HG02870 (cell line): ENCODE results near the gene QPCTL.
"Not testable (repeated sequence)": the region's sequence is repeated elsewhere in the genome, so short reads cannot be mapped to it uniquely, and the experiment has no call there.

Source experiments
- ATAC-seq: cut with Tn5 transposase; IDR thresholded peaks from one replicate; pipeline ENCODE4 v1.9.1; 2021; ENCODE audit warnings: mild to moderate bottlenecking, moderate library complexity; ENCODE audit not compliant: unreplicated experiment

The QPCTL gene

GRCh38 chr19:45674946-45675345 is 17.5 kb upstream of the QPCTL start:
- no peak for ATAC-seq

- ATAC-seq, result no peak
Measured at GRCh38 chr19:45676851-45677263, 15.6 kb upstream of the QPCTL start.

GRCh38 chr19:45677351-45678230 is 14.9 kb upstream of the QPCTL start:
- ATAC-seq, result no peak

GRCh38 chr19:45681391-45682015 is 11.0 kb upstream of the QPCTL start:
- ATAC-seq, result peak; percentile 67

- ATAC-seq, result no peak
Measured at GRCh38 chr19:45682117-45682516, 10.3 kb upstream of the QPCTL start.

GRCh38 chr19:45682908-45683307 is 9.6 kb upstream of the QPCTL start:
- ATAC-seq, result no peak

- not testable (repeated sequence) for ATAC-seq
Measured at GRCh38 chr19:45685045-45685444, 7.4 kb upstream of the QPCTL start.

- ATAC-seq, result no peak
Measured at GRCh38 chr19:45687599-45687998, 4.9 kb upstream of the QPCTL start.

GRCh38 chr19:45691516-45692186 is 815 bp upstream of the QPCTL start, which contains the start of gene SNRPD2:
Gene SNRPD2, minus strand, starts transcription at chr19:45691953. Its CDS starts 65 bp downstream, at chr19:45691888.
- peak; percentile 54 for ATAC-seq

GRCh38 chr19:45693106-45693788 is 781 bp downstream of the QPCTL start:
- no peak for ATAC-seq

- ATAC-seq, result no peak
Measured at GRCh38 chr19:45701676-45702075, 9.2 kb downstream of the QPCTL start.

GRCh38 chr19:45705115-45705514 is 12.6 kb downstream of the QPCTL start:
- ATAC-seq, result no peak

GRCh38 chr19:45705710-45706415 is 13.4 kb downstream of the QPCTL start:
- ATAC-seq, result no peak

GRCh38 chr19:45710356-45711130 is 18.1 kb downstream of the QPCTL start:
- ATAC-seq, result no peak

GRCh38 chr19:45711851-45712698 is 19.6 kb downstream of the QPCTL start:
- no peak for ATAC-seq

GRCh38 chr19:45712699-45713067 is 20.2 kb downstream of the QPCTL start:
- no peak for ATAC-seq

- ATAC-seq, result no peak
Measured at GRCh38 chr19:45713141-45713540, 20.7 kb downstream of the QPCTL start.

GRCh38 chr19:45715139-45715538 is 22.7 kb downstream of the QPCTL start:
- no peak for ATAC-seq
